Kidney epithelial cell (primary cell): ENCODE results near the gene SULT4A1. TPM values are rescaled to one million over a fixed set of nuclear protein-coding genes. Genes with fewer than 3 reads are reported as not detected.

Experiments
- DNase-seq: peaks from one replicate; pipeline ENCODE4 v3.0.0-alpha.2; 2010; ENCODE audit warnings: low read depth
- H3K27me3 ChIP-seq: 2 replicates; pipeline ENCODE4 v1.6.0; 2011; ENCODE audit warnings: low read length; ENCODE audit not compliant: control insufficient read depth, insufficient read depth
- H3K36me3 ChIP-seq: 2 replicates; pipeline ENCODE4 v1.5.1; 2011; ENCODE audit warnings: low read length; ENCODE audit not compliant: control insufficient read depth, insufficient read depth
- H3K4me3 ChIP-seq: 2 replicates; pipeline ENCODE4 v1.5.1; 2011; ENCODE audit warnings: low read depth, mild to moderate bottlenecking, control low read depth, low read length
- CTCF ChIP-seq: IDR thresholded peaks from 2 replicates; pipeline ENCODE4 v1.5.1; 2011; ENCODE audit warnings: mild to moderate bottlenecking, moderate library complexity, low read length, control low read depth, inconsistent platforms; ENCODE audit not compliant: insufficient read depth, poor library complexity, severe bottlenecking
- total RNA-seq: library from RNA; depleted of rRNA; stranded (reverse); fragments of >200 nt; gene quantifications from 2 replicates; pipeline ENCODE4 v1.2.3, GENCODE V29; 2015

The SULT4A1 gene
- total RNA-seq, 1 donor from 2014 or later, result 1.8 TPM

- no peak for DNase-seq
- H3K27me3 ChIP-seq, result no peaks in the 10 kb centered on the region
- no peaks in the 10 kb centered on the region for H3K36me3 ChIP-seq
- no peak overlapping the region for H3K4me3 ChIP-seq
- TF ChIP-seq CTCF, result no peak
Observed at GRCh38 chr22:43817402-43817801, 44.9 kb downstream of the SULT4A1 start.

GRCh38 chr22:43814264-43814663 lies 48.0 kb downstream of the SULT4A1 start:
- no peaks in the 10 kb centered on the region for H3K36me3 ChIP-seq
- H3K4me3 ChIP-seq, result no peak overlapping the region
- no peak for TF ChIP-seq CTCF
- no peak for DNase-seq
- no peaks in the 10 kb centered on the region for H3K27me3 ChIP-seq

GRCh38 chr22:43812890-43813289 lies 49.4 kb downstream of the SULT4A1 start:
- no peak for DNase-seq
- peak overlapping the region; percentile 93 for H3K4me3 ChIP-seq
- H3K36me3 ChIP-seq, result no peaks in the 10 kb centered on the region
- H3K27me3 ChIP-seq, result no peaks in the 10 kb centered on the region
- no peak for TF ChIP-seq CTCF

- DNase-seq, result peak; percentile 69
- no peak for TF ChIP-seq CTCF
- Histone ChIP-seq H3K4me3 (peak within 1 kb of the TSS; percentile 93), H3K36me3 (no peaks in the 10 kb centered on the region), H3K27me3 (no peaks in the 10 kb centered on the region)
Observed at GRCh38 chr22:43812149-43812842, 50.0 kb downstream of the SULT4A1 start, which contains the start of gene EFCAB6. EFCAB6 (minus strand) TSS chr22:43812305; CDS start chr22:43782318, 29,987 bp downstream.

- TF ChIP-seq CTCF, result no peak
- no peak for DNase-seq
- H3K4me3 ChIP-seq, result peak overlapping the region; percentile 93
- no peaks in the 10 kb centered on the region for H3K27me3 ChIP-seq
- H3K36me3 ChIP-seq, result no peaks in the 10 kb centered on the region
Observed at GRCh38 chr22:43811777-43812148, 50.5 kb downstream of the SULT4A1 start.

- Histone ChIP-seq H3K4me3 (no peak overlapping the region), H3K27me3 (no peaks in the 10 kb centered on the region), H3K36me3 (no peaks in the 10 kb centered on the region)
- DNase-seq, result no peak
- TF ChIP-seq CTCF, result no peak
Observed at GRCh38 chr22:43802897-43803495, 59.3 kb downstream of the SULT4A1 start.
